Hippocampal formation (tissue), 2 donors: ENCODE results near the gene DENND6B.

Experiments
- DNase-seq, 2 donors: peaks; one replicate each; lab custom pipeline; 2025; lab: John Stamatoyannopoulos, UW

DENND6B gene

DNA sequence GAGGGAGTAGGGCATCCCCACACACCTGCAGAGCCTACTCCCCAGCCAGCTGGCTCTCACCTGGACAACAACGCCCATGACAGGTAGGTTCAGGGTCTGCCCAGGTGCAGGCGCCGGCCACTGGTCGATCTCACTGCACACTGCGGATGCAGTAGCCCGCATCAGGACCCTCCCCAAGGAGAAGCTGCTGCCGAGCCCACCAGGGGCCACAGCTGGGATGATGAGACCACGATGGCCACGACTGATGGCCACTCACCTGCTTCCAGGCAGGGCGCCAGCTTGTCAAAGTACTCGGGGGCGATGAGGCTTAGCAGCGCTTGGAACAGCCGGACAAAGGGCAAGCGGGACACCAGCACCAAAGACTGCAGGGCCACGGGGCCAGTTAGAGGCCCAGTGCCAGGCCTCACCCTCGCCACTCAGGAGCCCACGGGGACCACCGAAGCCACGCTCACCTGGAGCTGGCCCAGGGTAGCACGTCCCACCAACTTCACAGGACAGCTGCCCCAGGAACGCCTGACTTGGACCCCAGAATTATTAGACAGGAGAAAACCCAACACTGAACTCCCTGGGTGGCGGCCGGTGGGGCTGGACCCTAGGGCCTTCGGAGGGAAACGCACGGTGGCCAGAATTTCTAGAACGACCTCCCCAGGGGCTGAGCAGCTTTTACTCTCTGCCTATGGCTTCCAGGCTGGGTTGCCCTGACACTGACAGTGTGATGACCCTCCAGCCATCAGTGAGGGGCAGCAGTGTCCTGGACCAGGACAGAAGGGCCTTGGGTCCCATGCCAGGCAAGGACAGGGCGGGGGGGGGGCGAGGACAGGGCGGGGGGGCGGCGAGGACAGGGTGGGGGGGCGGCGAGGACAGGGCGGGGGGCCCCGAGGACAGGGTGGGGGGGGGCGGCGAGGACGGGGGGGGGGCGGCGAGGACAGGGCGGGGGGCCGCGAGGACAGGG is 10.4 kb downstream of the DENND6B start:
- DNase-seq = no peak

DNA sequence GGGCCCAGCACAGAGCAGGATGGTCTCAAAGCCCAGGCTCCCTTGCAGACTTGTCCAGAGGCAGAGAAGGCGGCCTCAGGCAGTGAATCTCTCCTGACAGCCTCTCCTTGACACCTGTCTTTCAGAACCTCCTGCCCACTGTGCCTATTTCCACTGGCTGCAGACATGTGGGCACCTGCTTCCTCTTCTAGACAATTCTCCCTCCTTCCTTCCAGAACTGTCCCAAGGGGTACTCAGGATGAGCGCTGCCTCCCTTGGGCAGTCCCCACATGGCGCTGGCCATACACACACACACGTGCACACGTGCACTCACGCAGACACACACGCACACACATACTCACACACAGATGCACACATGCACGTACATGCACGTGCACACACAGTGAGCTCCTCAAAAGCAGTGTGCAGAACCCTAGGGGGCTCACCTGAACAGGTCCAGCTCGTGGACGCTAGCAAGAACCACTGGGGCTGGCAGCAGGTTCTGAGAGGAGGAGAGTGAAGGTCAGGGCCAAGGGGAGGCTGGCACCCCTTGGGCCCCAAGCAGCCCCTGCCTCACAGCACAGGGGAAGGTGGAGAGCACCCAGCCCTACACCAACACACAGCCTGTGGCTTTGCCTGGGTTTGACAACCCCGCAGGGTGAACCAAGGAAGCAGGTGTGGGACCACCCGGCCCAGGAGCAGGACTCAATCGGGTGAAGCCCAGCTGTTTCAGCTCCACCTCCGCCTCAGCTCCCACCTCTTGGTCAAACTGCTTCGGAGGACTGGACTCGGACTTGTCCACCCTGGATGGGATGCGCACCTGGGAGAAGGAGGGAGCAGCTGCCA is 11.3 kb downstream of the DENND6B start:
- no peak for DNase-seq

DNA sequence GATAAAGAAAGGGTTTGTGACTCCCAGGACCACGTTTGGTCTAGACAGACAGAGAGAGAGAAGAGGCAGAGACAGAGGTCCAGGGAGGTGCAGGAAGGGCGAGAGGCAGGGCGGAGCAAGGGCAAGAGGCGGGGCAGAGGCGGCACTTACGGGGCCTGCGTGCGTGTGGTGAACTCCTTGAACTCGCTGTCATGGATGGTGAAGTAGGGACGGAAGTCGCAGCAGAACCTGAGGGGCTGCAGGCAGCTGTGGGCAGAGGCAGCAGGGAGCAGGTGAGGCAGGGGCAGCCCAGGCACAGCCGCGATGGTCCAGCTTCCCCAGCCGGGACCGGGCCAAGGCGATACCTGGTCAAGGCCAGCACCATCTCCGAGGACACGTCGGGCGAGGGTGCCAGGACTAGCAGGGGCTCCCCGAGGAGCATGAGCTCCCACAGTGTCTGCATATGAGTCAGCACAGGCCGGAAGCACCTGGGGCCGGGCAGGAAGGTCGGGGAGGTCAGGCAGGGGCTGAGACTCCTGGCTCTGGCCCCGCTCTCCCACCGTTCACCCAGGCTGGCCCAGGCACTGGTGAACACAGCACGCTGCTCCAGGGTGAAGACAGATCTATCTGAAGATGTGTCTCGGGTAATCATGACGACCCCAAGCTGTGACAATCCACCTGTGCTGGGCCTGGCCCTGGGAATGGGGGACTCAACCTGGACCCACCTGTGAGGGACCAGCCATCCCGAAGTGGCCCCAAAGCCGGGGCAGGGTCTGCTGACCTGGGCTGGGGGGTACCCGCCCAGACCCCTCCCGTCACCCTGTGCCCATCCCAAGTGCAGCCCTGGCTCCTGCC is 12.1 kb downstream of the DENND6B start:
- DNase-seq = no peak

GRCh38 chr22:50314081-50314454 is 12.7 kb downstream of the DENND6B start:
- no peak for DNase-seq

DNA sequence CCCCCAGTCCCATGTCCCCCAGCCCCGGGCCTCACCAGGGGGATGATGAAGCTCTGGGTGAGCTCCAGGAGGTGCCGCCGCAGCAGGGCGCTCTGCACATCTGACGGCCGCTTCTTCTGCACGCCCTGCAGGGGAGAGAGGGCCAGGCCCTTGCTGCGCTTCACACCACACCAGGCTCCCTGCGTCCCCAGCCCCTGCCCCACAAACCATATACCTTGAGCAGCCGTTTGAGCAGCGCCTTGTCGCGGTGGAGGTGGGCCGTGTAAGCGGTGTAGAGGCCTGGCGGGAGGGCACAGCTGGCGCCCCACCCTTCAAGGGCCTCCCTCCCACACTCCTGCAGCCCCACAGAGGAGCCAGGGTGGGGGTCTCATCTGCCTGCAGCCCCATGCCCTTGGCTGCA is 13.2 kb downstream of the DENND6B start:
- no peak for DNase-seq

- no peak for DNase-seq
Observed at GRCh38 chr22:50313021-50313420, 13.8 kb downstream of the DENND6B start.

- DNase-seq = no peak
Observed at GRCh38 chr22:50312371-50312770, 14.4 kb downstream of the DENND6B start.

- no peak for DNase-seq
Observed at GRCh38 chr22:50311606-50312351, 15.0 kb downstream of the DENND6B start.

GRCh38 chr22:50310949-50311444 is 15.8 kb downstream of the DENND6B start:
- no peak for DNase-seq

GRCh38 chr22:50310031-50310722 is 16.6 kb downstream of the DENND6B start:
- DNase-seq = no peak

DNA sequence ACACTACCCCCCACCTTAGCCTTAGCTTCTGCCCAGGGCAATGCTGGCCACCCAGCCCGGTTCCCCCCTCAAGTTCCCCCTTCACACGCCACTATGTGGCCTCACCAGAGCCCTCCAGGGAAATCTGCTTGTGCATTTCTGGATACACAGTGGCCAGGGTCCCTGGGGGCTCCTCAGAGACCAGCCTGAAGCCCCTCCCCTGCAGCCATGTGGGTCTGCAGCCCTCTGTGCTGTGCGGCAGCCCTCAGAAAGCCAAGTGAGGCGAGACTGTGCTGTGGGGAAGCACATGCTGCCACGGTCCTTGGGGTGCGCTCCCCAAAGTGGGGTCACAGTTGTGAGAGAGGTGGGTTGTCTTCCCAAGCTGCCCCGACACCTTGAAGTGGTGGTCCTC is 17.2 kb downstream of the DENND6B start:
- DNase-seq = no peak

- DNase-seq = peak in 1 of 2 donors; percentile 21
Observed at GRCh38 chr22:50308986-50309600, 17.7 kb downstream of the DENND6B start.

- peak; percentile 28 to 55 for DNase-seq
Observed at GRCh38 chr22:50308597-50308935, 18.2 kb downstream of the DENND6B start.

- no peak for DNase-seq
Observed at GRCh38 chr22:50307890-50308596, 18.8 kb downstream of the DENND6B start.

- peak; percentile 77 to 78 for DNase-seq
Observed at GRCh38 chr22:50306753-50307749, 19.8 kb downstream of the DENND6B start, which contains the start of gene PLXNB2. Gene PLXNB2 (minus strand): TSS chr22:50307646. CDS start chr22:50290584, 17,062 bp downstream.

DNA sequence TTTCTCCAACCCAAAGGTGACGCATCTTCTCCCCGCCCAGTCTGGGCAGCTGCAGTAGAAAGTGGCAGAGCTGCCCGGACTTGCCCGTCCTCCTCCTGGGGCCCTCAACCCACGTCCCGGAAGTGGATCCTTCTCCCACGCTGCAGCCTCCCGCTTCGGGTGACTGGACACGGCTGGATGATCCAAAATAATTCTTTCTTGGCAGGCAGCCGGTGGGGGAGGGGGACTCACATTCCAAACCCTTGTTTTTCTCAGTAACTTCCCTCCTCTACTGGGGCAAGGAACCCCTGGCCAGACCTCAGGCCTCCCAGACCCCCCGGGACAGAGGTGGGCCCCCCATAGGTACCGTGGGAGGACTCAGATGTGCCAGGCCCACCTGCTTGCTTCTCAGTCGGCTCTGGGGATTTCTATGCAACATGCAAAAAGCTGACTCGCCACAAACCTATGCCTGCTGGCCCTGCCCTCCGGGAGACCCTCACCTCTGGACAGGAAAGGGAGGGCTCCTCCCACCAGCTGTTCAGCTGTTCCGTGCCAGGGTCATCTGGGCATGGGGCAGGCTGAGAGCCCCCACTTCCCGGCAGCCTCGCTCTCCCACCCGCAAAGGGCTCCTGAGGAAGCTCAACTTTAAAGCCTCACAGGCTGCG is 20.8 kb downstream of the DENND6B start:
- DNase-seq = peak; percentile 35 to 39

DNA sequence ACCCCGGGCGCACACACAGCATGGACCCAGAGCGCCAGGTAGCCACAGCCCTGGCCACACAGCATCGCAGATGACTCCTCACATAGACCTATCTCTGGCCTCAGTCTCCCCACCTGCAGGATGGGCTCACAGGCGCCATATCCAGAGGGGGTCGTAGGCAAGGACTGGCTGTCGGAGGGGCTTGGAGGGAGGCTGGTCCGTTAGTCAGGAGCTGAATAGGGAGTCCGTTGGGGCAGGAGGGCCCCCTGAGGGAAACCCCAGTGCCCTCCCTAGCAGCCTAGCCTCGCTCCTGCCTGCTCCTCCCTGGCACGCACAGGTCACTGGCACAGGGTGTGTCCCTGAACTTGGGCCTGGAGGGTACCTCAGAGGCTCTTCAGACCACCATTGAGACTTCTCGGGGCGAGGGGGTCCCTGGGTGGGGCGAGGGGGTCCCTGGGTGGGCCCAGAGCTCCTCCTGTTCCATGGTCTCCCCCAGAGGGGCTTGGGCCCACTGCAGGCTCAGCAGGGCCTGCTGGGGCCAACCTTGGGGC is 21.4 kb downstream of the DENND6B start:
- DNase-seq = no peak
